Right renal pelvis (tissue), 4 donors: ENCODE results near the gene NF1. TPM values are rescaled to one million over a fixed set of nuclear protein-coding genes. Genes with fewer than 3 reads are reported as not detected.
"Not testable (repeated sequence)": the region's sequence is repeated elsewhere in the genome, so short reads cannot be mapped to it uniquely, and the experiment has no call there.

Experiments used
- DNase-seq, 4 donors: peaks; one replicate each; pipeline ENCODE4 v3.0.0-alpha.2; 2013; ENCODE audit warnings: low read depth in 4 of 4, low spot score in 3 of 4, missing footprints in 1 of 4
- polyA plus RNA-seq, 4 donors: library from polyadenylated mRNA; unstranded; fragments of 120-200 nt; gene quantifications; one replicate each; pipeline ENCODE4 v1.2.1, GENCODE V29; 2013; ENCODE audit not compliant: insufficient read length in 4 of 4

NF1 gene
- polyA plus RNA-seq, 4 donors = 36.6 to 42.1 (median 39.1) TPM

GRCh38 chr17:31174215-31174614 is 79.4 kb downstream of the NF1 start:
- DNase-seq = no peak

GRCh38 chr17:31175237-31175636 is 80.5 kb downstream of the NF1 start:
- DNase-seq = no peak

GRCh38 chr17:31176143-31176542 is 81.4 kb downstream of the NF1 start:
- DNase-seq = not testable (repeated sequence)

DNA sequence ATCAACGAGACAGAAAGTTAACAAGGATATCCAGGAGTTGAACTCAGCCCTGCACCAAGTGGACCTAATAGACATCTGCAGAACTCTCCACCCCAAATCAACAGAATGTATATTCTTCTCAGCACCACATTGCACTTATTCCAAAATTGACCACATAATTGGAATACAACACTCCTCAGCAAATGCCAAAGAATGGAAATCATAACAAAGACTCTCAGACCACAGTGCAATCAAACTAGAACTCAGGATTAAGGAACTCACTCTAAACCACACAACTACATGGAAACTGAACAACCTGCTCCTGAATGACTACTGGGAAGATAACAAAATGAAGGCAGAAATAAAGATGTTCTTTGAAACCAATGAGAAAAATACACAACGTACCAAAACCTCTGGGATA is 84.2 kb downstream of the NF1 start:
- DNase-seq = not testable (repeated sequence)

GRCh38 chr17:31195305-31195704 is 100.5 kb downstream of the NF1 start:
- no peak for DNase-seq

- DNase-seq = no peak
Observed at GRCh38 chr17:31198026-31198425, 103.2 kb downstream of the NF1 start.

GRCh38 chr17:31198666-31199065 is 103.9 kb downstream of the NF1 start:
- not testable (repeated sequence) for DNase-seq

DNA sequence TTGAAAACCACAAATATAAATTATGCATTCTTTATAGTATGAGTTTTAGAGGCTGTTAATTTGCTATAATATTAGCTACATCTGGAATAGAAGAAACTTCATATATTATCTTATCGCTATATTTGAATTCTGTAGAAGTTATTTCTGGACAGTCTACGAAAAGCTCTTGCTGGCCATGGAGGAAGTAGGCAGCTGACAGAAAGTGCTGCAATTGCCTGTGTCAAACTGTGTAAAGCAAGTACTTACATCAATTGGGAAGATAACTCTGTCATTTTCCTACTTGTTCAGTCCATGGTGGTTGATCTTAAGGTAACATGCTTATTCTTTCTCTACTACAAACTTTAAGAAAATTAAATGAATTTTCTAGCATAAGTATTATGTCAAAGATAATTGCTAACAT is 105.5 kb downstream of the NF1 start:
- DNase-seq = no peak

GRCh38 chr17:31202968-31203367 is 108.2 kb downstream of the NF1 start:
- no peak for DNase-seq

GRCh38 chr17:31211352-31212012 is 116.7 kb downstream of the NF1 start:
- no peak for DNase-seq

DNA sequence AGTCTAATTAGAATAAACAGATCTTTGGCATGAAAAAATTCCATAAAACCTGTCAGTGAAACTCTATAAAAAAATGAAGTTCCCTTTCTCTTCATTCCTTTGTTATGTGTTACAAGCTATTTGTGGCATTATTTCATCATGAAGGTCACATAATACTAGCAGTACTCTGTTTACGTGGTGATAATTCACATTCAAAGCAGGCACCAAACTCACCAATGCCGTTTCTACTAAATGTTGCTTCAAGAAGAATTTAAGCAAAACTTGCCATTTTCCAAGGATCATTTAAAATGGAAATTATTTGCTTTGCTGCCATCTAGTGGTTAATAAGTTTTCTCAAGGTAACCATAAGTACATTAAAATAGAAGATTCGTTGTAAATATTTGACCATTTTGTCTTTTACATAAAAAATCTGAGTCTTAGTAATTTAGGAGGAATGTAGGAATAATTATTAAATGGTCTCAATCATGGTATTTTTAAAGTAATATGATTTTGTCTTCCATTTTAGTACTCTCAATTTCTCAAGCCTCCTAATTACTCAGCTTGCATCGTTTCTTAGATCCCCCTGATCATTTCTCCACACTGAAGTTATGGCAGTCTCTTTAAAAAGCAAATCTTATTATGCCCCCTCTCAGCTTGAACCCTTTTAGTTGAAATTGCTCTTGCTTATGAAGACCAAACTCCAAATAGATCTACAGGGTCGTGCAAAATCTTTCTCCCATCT is 121.4 kb downstream of the NF1 start:
- peak; percentile 11 to 44 (median 31) for DNase-seq

- no peak for DNase-seq
Observed at GRCh38 chr17:31224366-31224765, 129.6 kb downstream of the NF1 start.

DNA sequence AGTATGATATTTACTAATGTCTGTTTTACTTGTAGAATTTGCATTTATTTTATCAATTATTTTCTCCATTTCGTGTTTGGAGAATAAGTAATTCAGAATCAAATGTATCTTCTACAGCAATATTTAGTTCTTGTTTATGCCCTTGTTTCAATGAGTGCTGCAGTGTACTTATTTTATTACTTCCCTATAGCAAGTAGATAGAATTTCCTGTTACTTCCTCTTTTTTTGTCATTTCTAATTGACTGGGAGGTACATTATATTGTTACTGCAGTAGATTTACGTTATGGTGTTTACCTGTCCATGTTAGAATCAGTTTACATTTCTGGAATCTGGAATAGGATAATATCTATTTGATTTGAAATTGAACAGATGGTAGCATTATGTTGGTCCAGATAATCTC is 131.1 kb downstream of the NF1 start:
- no peak for DNase-seq

DNA sequence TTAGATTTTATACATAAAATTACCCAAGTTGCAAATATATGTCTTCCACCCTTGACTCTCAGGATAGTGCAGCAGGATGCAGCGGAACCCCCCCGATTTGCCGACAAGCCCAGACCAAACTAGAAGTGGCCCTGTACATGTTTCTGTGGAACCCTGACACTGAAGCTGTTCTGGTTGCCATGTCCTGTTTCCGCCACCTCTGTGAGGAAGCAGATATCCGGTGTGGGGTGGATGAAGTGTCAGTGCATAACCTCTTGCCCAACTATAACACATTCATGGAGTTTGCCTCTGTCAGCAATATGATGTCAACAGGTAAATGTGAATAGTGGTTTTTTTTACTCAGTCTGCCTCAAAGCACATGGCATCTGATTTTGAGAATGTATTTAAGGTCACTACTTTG is 131.6 kb downstream of the NF1 start:
- no peak for DNase-seq

DNA sequence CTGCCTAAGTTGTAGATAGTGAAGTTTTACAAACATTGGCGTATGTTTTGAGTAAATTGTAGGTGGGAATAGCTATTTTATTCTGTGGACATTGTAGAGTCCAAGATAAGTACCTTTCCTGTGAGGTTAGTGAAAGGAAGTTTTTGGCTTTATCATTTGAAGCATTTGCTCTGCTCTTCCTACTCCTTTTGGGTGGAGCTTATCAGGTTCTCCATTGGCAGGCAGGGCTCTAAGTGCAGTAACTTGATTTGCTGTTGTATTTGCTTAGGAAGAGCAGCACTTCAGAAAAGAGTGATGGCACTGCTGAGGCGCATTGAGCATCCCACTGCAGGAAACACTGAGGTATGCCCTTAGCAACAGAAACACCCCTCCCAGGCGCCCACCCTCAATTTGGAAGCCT is 132.2 kb downstream of the NF1 start:
- DNase-seq = no peak

- no peak for DNase-seq
Observed at GRCh38 chr17:31231852-31232251, 137.1 kb downstream of the NF1 start.

GRCh38 chr17:31235110-31235509 is 140.3 kb downstream of the NF1 start:
- DNase-seq = no peak

DNA sequence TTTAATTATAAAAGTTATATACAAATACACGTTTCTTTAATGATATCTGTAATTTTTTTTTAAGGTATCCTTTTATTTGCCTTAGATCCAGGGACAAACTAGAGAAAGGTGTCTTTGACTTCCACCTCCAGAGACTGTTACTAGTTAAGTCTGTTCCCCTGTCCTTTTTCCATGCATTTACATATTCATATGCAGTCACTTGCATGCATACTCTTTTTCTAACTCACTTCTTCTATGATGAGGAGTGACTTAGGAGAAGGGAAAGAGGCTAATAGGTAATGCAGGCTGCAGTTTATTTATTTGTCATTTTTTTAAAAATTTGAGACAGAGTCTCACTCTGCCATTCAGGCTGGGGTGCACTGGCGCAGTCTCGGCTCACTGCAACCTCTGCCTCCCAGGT is 141.4 kb downstream of the NF1 start:
- DNase-seq = no peak

DNA sequence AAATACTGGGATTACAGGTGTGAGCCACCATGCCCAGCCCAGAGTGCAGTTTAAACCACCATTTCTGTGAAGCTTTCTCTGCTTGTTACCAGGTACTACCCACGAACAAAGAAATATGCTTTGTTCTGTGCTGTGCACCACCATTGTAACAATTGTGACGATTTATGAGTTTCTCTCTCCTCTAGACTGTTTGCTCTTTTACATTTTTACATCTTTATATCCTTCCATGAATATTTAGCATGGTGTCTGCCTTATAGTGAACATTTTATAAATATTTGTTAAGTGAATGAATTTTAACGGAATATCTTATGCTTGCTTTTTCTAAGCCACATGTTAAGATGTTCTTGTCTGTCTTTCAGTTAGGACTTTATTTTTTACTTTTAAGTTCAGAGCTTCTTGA is 141.9 kb downstream of the NF1 start:
- no peak for DNase-seq

DNA sequence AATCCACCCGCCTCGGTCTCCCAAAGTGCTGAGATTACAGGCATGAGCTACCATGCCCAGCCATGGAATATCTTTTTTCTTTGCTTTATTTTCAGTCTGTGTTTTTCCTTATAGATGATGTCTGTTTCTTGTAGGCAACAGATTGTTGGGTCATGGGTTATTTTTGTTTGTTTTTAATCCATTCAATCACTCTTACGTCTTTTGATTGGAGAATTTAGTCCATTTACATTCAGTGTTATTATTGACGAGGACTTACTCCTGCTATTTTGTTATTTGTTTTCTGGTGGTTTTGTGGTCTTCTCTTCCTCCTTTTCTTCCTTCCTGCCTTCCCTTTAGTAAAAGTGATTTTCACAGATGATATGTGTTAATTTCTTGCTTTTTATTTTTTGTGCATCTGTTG is 146.3 kb downstream of the NF1 start:
- DNase-seq = no peak

GRCh38 chr17:31248986-31249834 is 154.4 kb downstream of the NF1 start:
- DNase-seq = no peak

DNA sequence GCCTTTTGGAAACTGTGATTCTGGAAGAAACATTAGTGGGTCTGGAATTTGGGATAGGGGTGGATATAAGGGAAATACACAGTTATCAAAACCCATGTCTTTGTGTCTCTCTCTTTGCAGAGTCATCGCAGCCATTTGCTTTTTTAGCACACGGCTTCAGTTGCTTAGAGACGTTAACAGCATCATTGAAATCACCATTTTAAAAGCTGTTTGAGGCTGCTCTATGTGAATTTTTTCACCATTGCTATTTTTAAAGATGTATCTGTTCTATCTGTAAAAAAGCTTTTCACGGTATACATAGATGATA is 155.0 kb downstream of the NF1 start:
- no peak for DNase-seq
